22Rv1 (cell line): ENCODE measurements around the gene FKBP8.

Source experiments
- H3K27ac ChIP-seq: fragments of 450-650 bp; 2 replicates; pipeline ENCODE4 v1.5.1; 2017
- CTCF ChIP-seq: fragments of 450-650 bp; IDR thresholded peaks from 2 replicates; pipeline ENCODE4 v1.5.1; 2017; ENCODE audit warnings: mild to moderate bottlenecking
- ZFX ChIP-seq: fragments of 450-650 bp; IDR thresholded peaks from 2 replicates; pipeline ENCODE4 v1.6.1; 2017; ENCODE audit warnings: antibody characterized with exemption, borderline replicate concordance

Gene FKBP8

GRCh38 chr19:18518639-18519038 is 24.7 kb downstream of the FKBP8 start:
- H3K27ac ChIP-seq = no peak overlapping the region
- TF ChIP-seq CTCF (no peak), ZFX (no peak)

GRCh38 chr19:18517606-18518005 is 25.8 kb downstream of the FKBP8 start:
- no peak for TF ChIP-seq CTCF
- TF ChIP-seq ZFX = no peak
- H3K27ac ChIP-seq = no peak overlapping the region

- no peak overlapping the region for H3K27ac ChIP-seq
- TF ChIP-seq ZFX (no peak), CTCF (no peak)
These were observed 27.4 kb downstream of the FKBP8 start for GRCh38 chr19:18515959-18516358.

GRCh38 chr19:18514800-18515682 is 28.3 kb downstream of the FKBP8 start:
- TF ChIP-seq ZFX (no peak), CTCF (no peak)
- H3K27ac ChIP-seq = no peak overlapping the region

- H3K27ac ChIP-seq = no peak overlapping the region
- TF ChIP-seq ZFX (no peak), CTCF (no peak)
These were observed 29.5 kb downstream of the FKBP8 start for GRCh38 chr19:18513868-18514267.

DNA sequence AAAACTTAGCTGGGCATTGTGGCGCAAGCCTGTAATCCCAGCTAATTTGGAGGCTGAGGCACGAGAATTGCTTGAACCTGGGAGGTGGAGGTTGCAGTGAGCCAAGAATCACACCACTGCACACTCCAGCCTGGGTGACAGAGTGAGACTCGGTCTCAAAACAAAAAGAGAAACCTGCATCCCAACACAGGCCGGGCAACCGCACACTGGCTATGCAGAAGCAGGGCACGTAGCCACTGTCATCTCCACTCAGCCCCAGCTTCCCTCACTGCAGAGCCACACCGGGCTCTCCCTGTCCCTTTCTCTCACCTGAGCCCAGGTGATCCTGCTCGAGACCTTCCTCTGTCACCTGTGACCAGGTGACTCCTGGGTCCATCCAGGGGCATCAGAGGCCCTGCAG is 33.2 kb downstream of the FKBP8 start:
- no peak overlapping the region for H3K27ac ChIP-seq
- TF ChIP-seq CTCF (no peak), ZFX (no peak)

- H3K27ac ChIP-seq = peak overlapping the region; percentile 86
- TF ChIP-seq ZFX (no peak), CTCF (no peak)
These were observed 34.8 kb downstream of the FKBP8 start for GRCh38 chr19:18508585-18508984.
